GM23248 (cell line): ENCODE measurements around the gene LRWD1.
"Not testable (repeated sequence)": the region's sequence is repeated elsewhere in the genome, so short reads cannot be mapped to it uniquely, and the experiment has no call there.

Source experiments
- EZH2 ChIP-seq: fragments of 200-600 bp; sonication (generic); IDR thresholded peaks from 2 replicates; pipeline ENCODE4 v1.6.1; 2018; ENCODE audit warnings: antibody characterized with exemption, mild to moderate bottlenecking; ENCODE audit not compliant: insufficient read depth, poor library complexity, severe bottlenecking
- EZH2phosphoT487 ChIP-seq: fragments of 200-600 bp; sonication (generic); IDR thresholded peaks from 2 replicates; pipeline ENCODE4 v1.6.1; 2018; ENCODE audit warnings: antibody characterized with exemption, moderate library complexity, mild to moderate bottlenecking, low read depth; ENCODE audit not compliant: insufficient read depth

DNA sequence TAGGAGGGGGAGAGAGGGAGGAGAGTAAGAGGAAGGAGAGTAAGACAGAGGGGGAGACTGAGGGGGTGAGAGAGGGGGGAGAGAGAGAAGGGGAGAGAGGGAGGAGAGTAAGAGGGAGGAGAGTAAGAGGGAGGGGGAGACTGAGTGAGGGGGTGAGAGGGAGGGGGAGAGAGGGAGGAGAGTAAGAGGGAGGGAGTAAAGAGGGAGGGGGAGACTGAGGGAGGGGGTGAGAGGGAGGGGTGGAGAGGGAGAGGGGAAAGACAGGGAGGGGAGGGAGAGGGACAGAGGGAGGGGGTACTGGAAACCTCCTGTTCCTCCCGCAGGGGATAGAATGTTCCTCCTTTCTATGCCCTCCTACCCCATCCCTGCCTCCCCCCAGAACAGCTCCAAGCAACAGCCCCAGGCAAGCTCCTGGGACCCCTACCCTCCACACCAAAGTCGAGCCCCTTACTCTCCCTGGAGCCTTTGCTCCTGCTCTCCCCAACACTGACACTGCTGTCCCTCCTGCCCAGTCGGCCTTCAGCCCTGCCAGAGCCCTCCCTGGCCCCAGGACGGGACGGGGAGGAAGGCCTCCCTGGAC lies 47.9 kb downstream of the LRWD1 start:
- TF ChIP-seq EZH2, EZH2phosphoT487: not testable (repeated sequence)
